Transverse colon (tissue), 4 donors: ENCODE results near the gene MARCO. TPM values are rescaled to one million over a fixed set of nuclear protein-coding genes. Genes with fewer than 3 reads are reported as not detected.

Experiments used
- DNase-seq: peaks from one replicate; pipeline ENCODE4 v3.0.0-alpha.2; 2019
- H3K27ac ChIP-seq, 4 donors: fragments of 200-600 bp; sonication (generic); 2 replicates each; pipeline ENCODE4 v1.5.1; 2016 to 2018; ENCODE audit warnings: inconsistent platforms in 4 of 4
- H3K27me3 ChIP-seq: fragments of 200-600 bp; sonication (generic); 2 replicates; pipeline ENCODE4 v1.5.1; 2017; ENCODE audit warnings: inconsistent platforms
- H3K36me3 ChIP-seq, 4 donors: fragments of 200-600 bp; sonication (generic); 2 replicates each; pipeline ENCODE4 v1.5.1; 2017 to 2019; ENCODE audit warnings: inconsistent platforms in 4 of 4
- H3K4me1 ChIP-seq, 4 donors: fragments of 200-600 bp; sonication (generic); 2 replicates each; pipeline ENCODE4 v1.5.1; 2017 to 2020; ENCODE audit warnings: inconsistent platforms in 4 of 4
- H3K4me3 ChIP-seq, 4 donors: fragments of 200-600 bp; sonication (generic); 1 replicate in 1 of 4; 2 replicates in 3 of 4; pipeline versions ENCODE4 v1.5.1 to v1.6.1; 2017 to 2019; ENCODE audit warnings: inconsistent platforms in 4 of 4
- H3K9me3 ChIP-seq, 2 donors: fragments of 200-600 bp; sonication (generic); 2 replicates each; pipeline ENCODE4 v1.5.1; 2017 to 2019; ENCODE audit warnings: inconsistent platforms in 2 of 2
- CTCF ChIP-seq, 5 experiments: fragments of 200-600 bp in 3 of 5; fragments of 450-650 bp in 2 of 5; sonication (generic) in 3 of 5; IDR thresholded peaks; 1 replicate in 2 of 5; 2 replicates in 3 of 5; pipeline ENCODE4 v1.5.1; 2016 to 2017; ENCODE audit warnings: antibody characterized with exemption in 5 of 5, inconsistent platforms in 3 of 5, mild to moderate bottlenecking in 2 of 5, moderate library complexity in 1 of 5
- EP300 ChIP-seq: sonication (generic); formaldehyde crosslinking; IDR thresholded peaks from one replicate; pipeline ENCODE4 v1.6.1; 2017; ENCODE audit warnings: antibody characterized with exemption, low read depth
- POLR2A ChIP-seq: fragments of 450-650 bp; IDR thresholded peaks from one replicate; pipeline ENCODE4 v1.6.1; 2016; ENCODE audit warnings: antibody characterized with exemption, mild to moderate bottlenecking, moderate library complexity
- POLR2AphosphoS5 ChIP-seq, 3 donors: sonication (generic); formaldehyde crosslinking; IDR thresholded peaks; one replicate each; pipeline ENCODE4 v1.6.1; 2016; ENCODE audit warnings: antibody characterized with exemption in 3 of 3
- WGBS, 2 donors: methylation state at CpG; one replicate each; pipeline ENCODE4 v1.1.5; 2018; ENCODE audit warnings: low coverage in 1 of 2; 5-methylcytosine and 5-hydroxymethylcytosine counted together
- in situ Hi-C, 4 donors: fragments of 200-750 bp; cut with MboI; loops; one replicate each; pipeline versions ENCODE4 v1.15.0 to v1.15.1; 2017; ENCODE audit warnings: low sequenced_read_pairs in 3 of 4, low pct_ligation_motif_present in 1 of 4, low pct_unique_long_range_greater_than_20kb in 1 of 4
- intact Hi-C: fragments of 100-400 bp; cut with DNase I; formaldehyde crosslinking; loops from one replicate; pipeline ENCODE4 v1.15.1; 2023; ENCODE audit warnings: low total_unique reads
- total RNA-seq, 4 donors: library from RNA; depleted of rRNA; stranded (reverse); fragments of >200 nt; gene quantifications; one replicate each; pipeline ENCODE4 v1.1.0, GENCODE V29; 2016

The MARCO gene
- total RNA-seq, 4 donors from 2014 or later, result 1.9 to 47.0 (median 4.4) TPM

DNA sequence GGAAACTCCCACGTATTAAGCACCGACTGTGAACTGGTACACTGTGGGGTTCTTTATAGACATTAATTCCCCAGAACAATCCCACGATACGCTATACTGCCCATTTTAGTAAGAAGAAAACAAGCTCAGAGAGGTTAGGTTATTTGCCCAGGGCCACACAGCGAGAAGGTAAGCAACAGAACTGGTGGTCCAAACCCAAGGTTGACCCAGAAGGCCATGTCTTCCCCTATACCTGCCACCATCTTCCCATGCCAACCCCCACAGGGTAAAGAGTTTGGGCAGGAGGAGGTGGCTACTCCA lies 69.9 kb downstream of the MARCO start:
- intact Hi-C loops, result no loop called here
- peaks cover 53% of the 10 kb centered on the region for H3K27me3 ChIP-seq

DNA sequence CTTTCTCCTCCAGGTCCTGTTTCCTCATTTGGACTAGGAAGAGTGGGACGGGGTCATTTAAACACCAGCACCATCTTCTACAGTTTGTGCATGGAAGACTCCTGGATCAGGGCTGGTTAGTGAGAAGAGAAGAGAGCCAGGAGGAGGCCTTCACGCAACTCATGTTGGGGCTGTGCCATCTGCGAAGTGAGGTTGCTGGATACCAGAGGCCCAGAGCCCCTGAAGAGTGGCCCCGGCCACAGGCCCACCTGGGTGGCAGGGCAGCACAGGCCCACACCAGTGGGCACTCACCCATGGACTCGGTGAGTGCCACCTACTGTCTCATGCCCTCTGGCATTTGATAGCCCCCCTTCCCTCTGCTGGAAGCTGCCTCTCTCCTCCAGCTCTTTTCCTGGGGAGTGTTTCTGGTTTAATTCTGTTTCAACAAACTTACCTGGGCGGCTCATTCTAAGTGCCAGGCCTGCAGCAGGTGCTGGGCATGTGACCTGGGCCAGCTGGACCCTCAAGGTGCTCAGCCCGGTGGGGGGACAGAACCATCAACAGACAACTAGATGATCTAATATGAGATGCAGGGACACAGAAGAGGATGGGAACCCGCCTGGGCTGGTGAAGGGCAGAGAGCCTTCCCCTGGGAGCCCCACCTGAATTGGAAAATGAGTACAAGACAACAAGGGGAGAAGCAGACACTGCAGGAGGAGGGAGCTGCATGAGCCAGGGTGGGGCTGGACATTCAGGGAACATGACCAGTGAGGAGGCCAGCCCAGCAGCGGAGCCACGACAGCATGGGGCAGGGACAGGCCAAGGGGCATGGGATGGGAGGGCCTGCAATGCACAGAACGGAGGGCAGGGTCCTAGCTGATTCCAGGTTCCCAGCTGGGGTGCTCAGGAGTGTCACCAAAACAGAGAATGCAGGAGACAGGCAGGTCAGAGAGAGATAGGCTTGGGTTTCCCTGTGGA lies 70.6 kb downstream of the MARCO start:
- H3K27me3 ChIP-seq, result peaks cover 58% of the 10 kb centered on the region
- intact Hi-C loops, result no loop called here
- no peak for DNase-seq
- no peak overlapping the region for H3K27ac ChIP-seq
- WGBS, 2 donors, result 82 to 94% methylated on average over 3 to 11 of the region's 11 CpGs
- in situ Hi-C loops, result loop anchor here in 2 of 4 donors (10.0 to 25.0 kb wide), 3 partner anchors 125 to 275 kb away; no protein-coding TSS in a partner anchor
- H3K9me3 ChIP-seq, result no peaks in the 10 kb centered on the region
- no peak overlapping the region for H3K4me3 ChIP-seq
- TF ChIP-seq POLR2AphosphoS5 (IDR thresholded peaks at IDR 0.05) (no peak), CTCF (IDR thresholded peaks at IDR 0.05) (no peak), POLR2A (no peak), EP300 (no peak)
- H3K4me1 ChIP-seq, result peaks cover 0 to 4% (median 1%) of the 10 kb centered on the region in 4 donors
- no peaks in the 10 kb centered on the region for H3K36me3 ChIP-seq

More for the DNA sequence above, 69.9 kb downstream of the MARCO start:
- Histone ChIP-seq H3K4me3 (no peak overlapping the region), H3K9me3 (no peaks in the 10 kb centered on the region), H3K4me1 (peaks cover 0 to 4% (median 1%) of the 10 kb centered on the region in 4 donors), H3K36me3 (no peaks in the 10 kb centered on the region), H3K27ac (no peak overlapping the region)
- in situ Hi-C loops, result loop anchor here in 2 of 4 donors (10.0 to 25.0 kb wide), 3 partner anchors 125 to 275 kb away; no protein-coding TSS in a partner anchor
- DNase-seq, result no peak
- TF ChIP-seq EP300 (no peak), POLR2AphosphoS5 (IDR thresholded peaks at IDR 0.05) (no peak), CTCF (IDR thresholded peaks at IDR 0.05) (no peak), POLR2A (no peak)
- WGBS, 2 donors, result 70 to 82% methylated on average over 3 to 5 of the region's 5 CpGs

GRCh38 chr2:119013671-119014070 lies 71.7 kb downstream of the MARCO start:
- Histone ChIP-seq H3K4me3 (no peak overlapping the region), H3K4me1 (peaks cover 0 to 4% (median 1%) of the 10 kb centered on the region in 4 donors), H3K27ac (no peak overlapping the region), H3K36me3 (no peaks in the 10 kb centered on the region), H3K9me3 (no peaks in the 10 kb centered on the region), H3K27me3 (peaks cover 58% of the 10 kb centered on the region)
- DNase-seq, result no peak
- TF ChIP-seq EP300, result no peak
- TF ChIP-seq POLR2AphosphoS5 (IDR thresholded peaks at IDR 0.05), result no peak
- TF ChIP-seq CTCF (IDR thresholded peaks at IDR 0.05), result no peak
- TF ChIP-seq POLR2A, result no peak
- intact Hi-C loops (no loop called here), in situ Hi-C loops (loop anchor here in 2 of 4 donors (10.0 to 25.0 kb wide), 3 partner anchors 126 to 274 kb away; no protein-coding TSS in a partner anchor)
- 75 to 92% methylated on average over 2 to 4 of the region's 4 CpGs for WGBS, 2 donors

DNA sequence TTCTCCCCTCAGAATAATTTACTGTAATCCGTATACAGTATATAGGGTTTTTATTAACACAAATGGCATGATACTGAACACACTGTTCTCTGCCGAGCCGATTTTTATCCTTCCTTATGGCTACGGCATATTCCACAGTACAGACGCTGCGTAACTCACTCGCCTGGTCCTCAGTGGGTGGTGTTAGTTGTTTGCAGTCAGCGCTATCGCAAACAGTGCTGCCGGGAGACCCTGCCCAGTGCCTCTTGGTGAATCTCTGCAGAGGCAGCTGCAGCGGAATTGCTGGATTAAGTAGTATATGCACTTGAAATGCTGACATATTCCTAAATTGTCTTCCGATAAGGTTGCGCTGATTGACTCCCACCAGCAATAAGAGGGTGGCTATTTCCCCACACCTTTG lies 73.9 kb downstream of the MARCO start:
- 51 to 83% methylated on average over 3 to 13 of the region's 13 CpGs for WGBS, 2 donors
- no peak for DNase-seq
- no peak overlapping the region for H3K4me3 ChIP-seq
- H3K9me3 ChIP-seq, result no peaks in the 10 kb centered on the region
- H3K27ac ChIP-seq, result no peak overlapping the region
- TF ChIP-seq POLR2A, result no peak
- intact Hi-C loops (no loop called here), in situ Hi-C loops (loop anchor here in 2 of 4 donors (10.0 to 25.0 kb wide), 3 partner anchors 129 to 271 kb away; no protein-coding TSS in a partner anchor)
- peaks cover 0 to 4% (median 1%) of the 10 kb centered on the region in 4 donors for H3K4me1 ChIP-seq
- H3K27me3 ChIP-seq, result peaks cover 42% of the 10 kb centered on the region
- no peaks in the 10 kb centered on the region for H3K36me3 ChIP-seq
